Natural killer cell (primary cell): Measurements from ENCODE around the gene PTPN4. TPM values are rescaled to one million over a fixed set of nuclear protein-coding genes. Genes with fewer than 3 reads are reported as not detected.
A peak's percentile ranks its signal among the peaks of the same experiment; 100 is the strongest.

ENCODE experiments used
- ATAC-seq, 3 donors: fragments of 150-1000 bp in 2 of 3; fragments of 200-7000 bp in 1 of 3; cut with Tn5 transposase; 1 replicate in 1 of 3; 2 replicates in 2 of 3; pipeline ENCODE4 v1.10.0; 2021; ENCODE audit warnings: mild to moderate bottlenecking in 2 of 3, moderate library complexity in 2 of 3
- DNase-seq, 2 donors: peaks; one replicate each; pipeline versions ENCODE4 v3.0.0 to v3.0.0-alpha.2; 2013 to 2021; ENCODE audit warnings: mixed read lengths in 1 of 2
- H3K27ac ChIP-seq: one replicate; pipeline ENCODE4 v1.5.1; 2013; ENCODE audit warnings: mild to moderate bottlenecking, low read length
- H3K27me3 ChIP-seq: one replicate; pipeline ENCODE4 v1.6.1; 2013; ENCODE audit warnings: low read length; ENCODE audit not compliant: control insufficient read depth, insufficient read depth
- H3K36me3 ChIP-seq: one replicate; pipeline ENCODE4 v1.6.1; 2013; ENCODE audit warnings: low read length; ENCODE audit not compliant: control insufficient read depth, insufficient read depth
- H3K4me1 ChIP-seq: one replicate; pipeline ENCODE4 v1.6.1; 2013; ENCODE audit warnings: low read length; ENCODE audit not compliant: control insufficient read depth, insufficient read depth
- H3K4me3 ChIP-seq: one replicate; pipeline ENCODE4 v1.5.1; 2013; ENCODE audit warnings: low read length
- H3K9me3 ChIP-seq: one replicate; pipeline ENCODE4 v1.6.1; 2013; ENCODE audit warnings: low read length; ENCODE audit not compliant: control insufficient read depth, insufficient read depth
- H3K27ac Mint-ChIP-seq, 2 donors: one replicate each; pipeline ENCODE4 v1.8.0; 2022; ENCODE audit warnings: mild to moderate bottlenecking in 2 of 2, mixed read lengths in 2 of 2, moderate library complexity in 1 of 2
- H3K27me3 Mint-ChIP-seq, 2 donors: one replicate each; pipeline ENCODE4 v1.8.0; 2022; ENCODE audit warnings: low read depth in 2 of 2, mixed read lengths in 2 of 2
- H3K36me3 Mint-ChIP-seq: one replicate; pipeline ENCODE4 v1.8.0; 2022; ENCODE audit warnings: mixed read lengths
- H3K4me1 Mint-ChIP-seq, 2 donors: one replicate each; pipeline ENCODE4 v1.8.0; 2022; ENCODE audit warnings: mixed read lengths in 2 of 2
- H3K4me3 Mint-ChIP-seq: one replicate; pipeline ENCODE4 v1.8.0; 2022; ENCODE audit warnings: mild to moderate bottlenecking, moderate library complexity, mixed read lengths
- H3K9me3 Mint-ChIP-seq, 2 donors: one replicate each; pipeline ENCODE4 v1.8.0; 2022; ENCODE audit warnings: mixed read lengths in 2 of 2
- WGBS: methylation state at CpG from one replicate; pipeline ENCODE4 v1.1.7; 2013; ENCODE audit warnings: missing lambda C conversion rate; ENCODE audit not compliant: insufficient coverage; 5-methylcytosine and 5-hydroxymethylcytosine counted together
- intact Hi-C: fragments of 100-400 bp; cut with micrococcal nuclease; formaldehyde crosslinking; loops from one replicate; pipeline ENCODE4 v1.14.2; 2022
- total RNA-seq, 4 donors: library from RNA; stranded (reverse); fragments of 120-200 nt in 1 of 4; gene quantifications; one replicate each; pipeline versions ENCODE4 v1.2.3 to v1.2.4, GENCODE V29; 2013 to 2022
- TF ChIP-seq, protein P1 (sequence below): fragments of 200-600 bp; IDR thresholded peaks from one replicate; pipeline ENCODE4 v1.8.0; 2022; ENCODE audit warnings: antibody characterized with exemption

The PTPN4 gene
- total RNA-seq, 3 donors from 2014 or later (not counting 1 experiment from before 2014, with no cell fraction given) = 265 to 347 (median 283) TPM

GRCh38 chr2:119910566-119910965 is 150.8 kb downstream of the PTPN4 start:
- peaks cover 11% of the 10 kb centered on the region for H3K36me3 Mint-ChIP-seq
- TF ChIP-seq, protein P1, sequence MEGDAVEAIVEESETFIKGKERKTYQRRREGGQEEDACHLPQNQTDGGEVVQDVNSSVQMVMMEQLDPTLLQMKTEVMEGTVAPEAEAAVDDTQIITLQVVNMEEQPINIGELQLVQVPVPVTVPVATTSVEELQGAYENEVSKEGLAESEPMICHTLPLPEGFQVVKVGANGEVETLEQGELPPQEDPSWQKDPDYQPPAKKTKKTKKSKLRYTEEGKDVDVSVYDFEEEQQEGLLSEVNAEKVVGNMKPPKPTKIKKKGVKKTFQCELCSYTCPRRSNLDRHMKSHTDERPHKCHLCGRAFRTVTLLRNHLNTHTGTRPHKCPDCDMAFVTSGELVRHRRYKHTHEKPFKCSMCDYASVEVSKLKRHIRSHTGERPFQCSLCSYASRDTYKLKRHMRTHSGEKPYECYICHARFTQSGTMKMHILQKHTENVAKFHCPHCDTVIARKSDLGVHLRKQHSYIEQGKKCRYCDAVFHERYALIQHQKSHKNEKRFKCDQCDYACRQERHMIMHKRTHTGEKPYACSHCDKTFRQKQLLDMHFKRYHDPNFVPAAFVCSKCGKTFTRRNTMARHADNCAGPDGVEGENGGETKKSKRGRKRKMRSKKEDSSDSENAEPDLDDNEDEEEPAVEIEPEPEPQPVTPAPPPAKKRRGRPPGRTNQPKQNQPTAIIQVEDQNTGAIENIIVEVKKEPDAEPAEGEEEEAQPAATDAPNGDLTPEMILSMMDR = no peak
- Histone ChIP-seq H3K36me3 (peaks cover 5% of the 10 kb centered on the region), H3K9me3 (no peaks in the 10 kb centered on the region), H3K27me3 (no peaks in the 10 kb centered on the region), H3K4me1 (no peaks in the 10 kb centered on the region), H3K27ac (no peak overlapping the region), H3K4me3 (no peak overlapping the region)
- H3K4me1 Mint-ChIP-seq = peaks cover 21 to 28% of the 10 kb centered on the region in 2 donors
- no peaks in the 10 kb centered on the region for H3K9me3 Mint-ChIP-seq
- intact Hi-C loops = no loop called here
- H3K4me3 Mint-ChIP-seq = no peak overlapping the region
- H3K27me3 Mint-ChIP-seq = no peaks in the 10 kb centered on the region
- WGBS = no CpG with 5 or more reads among the region's 2 CpGs
- no peak for ATAC-seq
- H3K27ac Mint-ChIP-seq = no peak overlapping the region
- DNase-seq = no peak

- Histone ChIP-seq H3K4me3 (no peak overlapping the region), H3K36me3 (peaks cover 2% of the 10 kb centered on the region), H3K9me3 (no peaks in the 10 kb centered on the region), H3K4me1 (no peaks in the 10 kb centered on the region), H3K27me3 (no peaks in the 10 kb centered on the region), H3K27ac (no peak overlapping the region)
- H3K4me3 Mint-ChIP-seq = no peak overlapping the region
- ATAC-seq (no peak), DNase-seq (no peak)
- TF ChIP-seq, protein P1 = no peak
- no peaks in the 10 kb centered on the region for H3K9me3 Mint-ChIP-seq
- no peak overlapping the region for H3K27ac Mint-ChIP-seq
- peaks cover 5% of the 10 kb centered on the region for H3K36me3 Mint-ChIP-seq
- intact Hi-C loops = no loop called here
- peaks cover 4 to 6% of the 10 kb centered on the region in 2 donors for H3K4me1 Mint-ChIP-seq
- H3K27me3 Mint-ChIP-seq = no peaks in the 10 kb centered on the region
- 100% methylated on average over 1 of the region's 1 CpG for WGBS
Observed at GRCh38 chr2:119914266-119914665, 154.5 kb downstream of the PTPN4 start.

GRCh38 chr2:119921825-119922224 is 162.1 kb downstream of the PTPN4 start:
- Histone ChIP-seq H3K36me3 (no peaks in the 10 kb centered on the region), H3K4me3 (no peak overlapping the region), H3K4me1 (no peaks in the 10 kb centered on the region), H3K27ac (no peak overlapping the region), H3K9me3 (no peaks in the 10 kb centered on the region), H3K27me3 (no peaks in the 10 kb centered on the region)
- Mint-ChIP-seq H3K4me3 (no peak overlapping the region), H3K4me1 (peaks cover 6 to 11% of the 10 kb centered on the region in 2 donors), H3K9me3 (no peaks in the 10 kb centered on the region), H3K36me3 (no peaks in the 10 kb centered on the region), H3K27me3 (no peaks in the 10 kb centered on the region), H3K27ac (peak overlapping the region in 1 of 2 donors; percentile 41)
- TF ChIP-seq, protein P1 = no peak
- intact Hi-C loops = no loop called here
- ATAC-seq (no peak), DNase-seq (no peak)
- WGBS = no CpG with 5 or more reads among the region's 1 CpG

GRCh38 chr2:119922699-119923098 is 163.0 kb downstream of the PTPN4 start:
- ATAC-seq (no peak), DNase-seq (no peak)
- Mint-ChIP-seq H3K4me1 (peaks cover 13 to 17% of the 10 kb centered on the region in 2 donors), H3K9me3 (no peaks in the 10 kb centered on the region), H3K27me3 (no peaks in the 10 kb centered on the region), H3K27ac (peak overlapping the region in 1 of 2 donors; percentile 37), H3K4me3 (no peak overlapping the region), H3K36me3 (no peaks in the 10 kb centered on the region)
- TF ChIP-seq, protein P1 = no peak
- H3K36me3 ChIP-seq = no peaks in the 10 kb centered on the region
- intact Hi-C loops = no loop called here
- H3K4me1 ChIP-seq = peaks cover 6% of the 10 kb centered on the region
- no peaks in the 10 kb centered on the region for H3K27me3 ChIP-seq
- no peak overlapping the region for H3K4me3 ChIP-seq
- no peaks in the 10 kb centered on the region for H3K9me3 ChIP-seq
- H3K27ac ChIP-seq = no peak overlapping the region
